HepG2 (cell line): ENCODE results near the gene SYNE2. TPM values are rescaled to one million over a fixed set of nuclear protein-coding genes. Genes with fewer than 3 reads are reported as not detected.

ENCODE experiments used
- ATAC-seq: fragments of 200-7000 bp; cut with Tn5 transposase; 3 replicates; pipeline ENCODE4 v1.9.1; 2020; ENCODE audit warnings: mild to moderate bottlenecking, moderate library complexity
- BruUV-seq: library from RNA; stranded (reverse); fragments of 400-500 nt; replicated peaks from 2 replicates; lab custom pipeline; 2021; lab: Mats Ljungman, UMichigan
- CTCF ChIA-PET: fragments of 300-600 bp; formaldehyde crosslinking; extraction: SDS; loops from one replicate; lab custom pipeline; 2021; ENCODE audit warnings: low total read pairs, inconsistent platforms, low intra/inter-chr PET ratio; lab: Yijun Ruan, JAX
- POLR2A ChIA-PET: fragments of 350-600 bp; sonication (Branson Sonifier 250); formaldehyde crosslinking; loops from one replicate; lab custom pipeline; 2020; ENCODE audit warnings: antibody characterized with exemption, inconsistent platforms; lab: Yijun Ruan, JAX
- DNase-seq: peaks from one replicate; pipeline ENCODE4 v3.0.0-alpha.2; 2015; ENCODE audit warnings: low spot score
- FAIRE-seq: peaks from 3 replicates; lab custom pipeline; 2011; peaks lifted over from hg19 to GRCh38; lab: Jason Lieb, UNC
- H2AFZ ChIP-seq: one replicate; pipeline ENCODE4 v1.6.1; 2011; ENCODE audit warnings: low read length, inconsistent platforms
- H3K27ac ChIP-seq: fragments of 300-600 bp; 3 replicates; pipeline ENCODE4 v1.8.0; 2011; ENCODE audit warnings: mixed run types, mild to moderate bottlenecking, mixed read lengths, low read length, inconsistent platforms; ENCODE audit not compliant: insufficient read depth; ENCODE audit errors: extremely low read length
- H3K27me3 ChIP-seq, 2 experiments: fragments of 200-600 bp in 1 of 2; 2 replicates in 1 of 2; 3 replicates in 1 of 2; pipeline versions ENCODE4 v1.6.0 to v1.8.0; 2011; ENCODE audit warnings: low read length in 2 of 2, mild to moderate bottlenecking in 2 of 2, moderate library complexity in 2 of 2, inconsistent platforms in 1 of 2; ENCODE audit not compliant: insufficient read depth in 2 of 2, control insufficient read depth in 1 of 2
- H3K36me3 ChIP-seq, 2 experiments: fragments of 200-600 bp in 1 of 2; replicated peaks in 1 of 2; 2 replicates in 1 of 2; 3 replicates in 1 of 2; pipeline versions ENCODE4 v1.5.1 to v1.8.0; 2011; ENCODE audit warnings: low read length in 2 of 2, inconsistent platforms in 1 of 2; ENCODE audit not compliant: insufficient read depth in 2 of 2, control insufficient read depth in 1 of 2
- H3K4me1 ChIP-seq: 2 replicates; pipeline ENCODE4 v1.5.1; 2012; ENCODE audit warnings: low read length, inconsistent platforms; ENCODE audit not compliant: insufficient read depth
- H3K4me2 ChIP-seq: 2 replicates; pipeline ENCODE4 v1.6.0; 2011; ENCODE audit warnings: low read depth, low read length, inconsistent platforms
- H3K4me3 ChIP-seq, 3 experiments: fragments of 200-600 bp in 1 of 3; sonication (generic), shearing (Covaris generic) in 1 of 3; replicated peaks in 1 of 3; 2 replicates each; pipeline ENCODE4 v1.5.1; 2011 to 2016; ENCODE audit warnings: low read length in 3 of 3, inconsistent platforms in 2 of 3, low read depth in 2 of 3, mild to moderate bottlenecking in 2 of 3, control low read depth in 1 of 3, mixed read lengths in 1 of 3; ENCODE audit not compliant: insufficient read depth in 1 of 3
- H3K79me2 ChIP-seq: one replicate; pipeline ENCODE4 v1.6.1; 2011; ENCODE audit warnings: low read length, inconsistent platforms; ENCODE audit not compliant: insufficient read depth
- H3K9ac ChIP-seq: 2 replicates; pipeline ENCODE4 v1.6.0; 2011; ENCODE audit warnings: mild to moderate bottlenecking, low read depth, low read length, inconsistent platforms; ENCODE audit not compliant: insufficient read depth
- H3K9me3 ChIP-seq: 2 replicates; pipeline ENCODE4 v1.5.1; 2012; ENCODE audit warnings: mild to moderate bottlenecking, low read length
- H4K20me1 ChIP-seq: 2 replicates; pipeline ENCODE4 v1.6.0; 2011; ENCODE audit warnings: inconsistent platforms, mild to moderate bottlenecking, low read length, moderate library complexity; ENCODE audit not compliant: insufficient read depth
- ARID2 ChIP-seq: sonication (generic); formaldehyde crosslinking; IDR thresholded peaks from 2 replicates; pipeline ENCODE4 v1.8.1; 2022; ENCODE audit warnings: mild to moderate bottlenecking, missing genetic modification reagents, borderline replicate concordance
- DRAP1 ChIP-seq: IDR thresholded peaks from 2 replicates; pipeline ENCODE4 v1.6.1; 2016; ENCODE audit warnings: missing genetic modification reagents, missing compliant biosample characterization
- GTF3A ChIP-seq: sonication (generic); formaldehyde crosslinking; conservative IDR thresholded peaks from 2 replicates; pipeline ENCODE4 v1.4.0; 2020; ENCODE audit warnings: mild to moderate bottlenecking, missing genetic modification reagents
- HIVEP1 ChIP-seq: sonication (generic); formaldehyde crosslinking; IDR thresholded peaks from 2 replicates; pipeline ENCODE4 v1.4.0; 2020; ENCODE audit warnings: mild to moderate bottlenecking, missing genetic modification reagents
- RARA ChIP-seq: IDR thresholded peaks from 2 replicates; pipeline ENCODE4 v1.6.1; 2016; ENCODE audit warnings: missing genetic modification reagents, missing compliant biosample characterization
- SNAPC2 ChIP-seq: sonication (generic); formaldehyde crosslinking; IDR thresholded peaks from 2 replicates; pipeline ENCODE4 v1.8.1; 2022; ENCODE audit warnings: mild to moderate bottlenecking, missing genetic modification reagents
- SP1 ChIP-seq, 2 experiments: fragments of 450-650 bp in 1 of 2; sonication (generic) in 1 of 2; formaldehyde crosslinking in 1 of 2; IDR thresholded peaks; 2 replicates each; pipeline versions ENCODE4 v1.4.0 to v1.6.1; 2016 to 2020; ENCODE audit warnings: missing genetic modification reagents in 1 of 2
- SP5 ChIP-seq: IDR thresholded peaks from 2 replicates; pipeline ENCODE4 v1.6.1; 2016; ENCODE audit warnings: low read depth, borderline replicate concordance
- TAF15 ChIP-seq: fragments of 200-400 bp; formaldehyde crosslinking; IDR thresholded peaks from one replicate; pipeline ENCODE4 v1.6.1; 2018; ENCODE audit warnings: mild to moderate bottlenecking, low read depth, low read length; ENCODE audit not compliant: poor library complexity, severe bottlenecking
- TCF12 ChIP-seq, 2 experiments: fragments of 450-650 bp in 1 of 2; sonication (generic) in 1 of 2; formaldehyde crosslinking in 1 of 2; IDR thresholded peaks; 2 replicates each; pipeline versions ENCODE4 v1.6.1 to v1.8.0; 2017 to 2022; ENCODE audit warnings: antibody characterized with exemption in 1 of 2, mild to moderate bottlenecking in 1 of 2, missing genetic modification reagents in 1 of 2, moderate library complexity in 1 of 2
- ZNF460 ChIP-seq: sonication (generic); formaldehyde crosslinking; IDR thresholded peaks from 2 replicates; pipeline ENCODE4 v1.5.1; 2020; ENCODE audit warnings: missing genetic modification reagents, mild to moderate bottlenecking, borderline replicate concordance
- ZNF652 ChIP-seq: IDR thresholded peaks from 2 replicates; pipeline ENCODE4 v1.6.1; 2016; ENCODE audit warnings: low read depth, borderline replicate concordance
- ZNF772 ChIP-seq: sonication (generic); formaldehyde crosslinking; IDR thresholded peaks from 2 replicates; pipeline ENCODE4 v1.5.0; 2020; ENCODE audit warnings: mild to moderate bottlenecking, missing genetic modification reagents
- WGBS: methylation state at CpG from one replicate; pipeline ENCODE4 v1.1.6; 2017; ENCODE audit warnings: low lambda C conversion rate; 5-methylcytosine and 5-hydroxymethylcytosine counted together
- in situ Hi-C: cut with HindIII; loops from 2 replicates; pipeline ENCODE4 v1.10.0; 2017; ENCODE audit warnings: low pct_unique_long_range_greater_than_20kb; ENCODE audit not compliant: extremely low pct_ligation_motif_present
- intact Hi-C: fragments of 100-400 bp; cut with micrococcal nuclease; formaldehyde crosslinking; loops from one replicate; pipeline ENCODE4 v1.10.0; 2022; ENCODE audit not compliant: unreplicated experiment
- polyA plus RNA-seq, 8 experiments: library from polyadenylated mRNA; depleted of rRNA in 3 of 8; stranded (reverse) in 7 of 8; unstranded in 1 of 8; fragments of >200 nt; fragmentation: Illumina TruSeq in 4 of 8; extraction: Trizol in 4 of 8; gene quantifications; 2 replicates each; pipeline versions ENCODE4 v1.2.1 to v1.2.3, GENCODE V29; 2011 to 2016; ENCODE audit warnings: low read depth in 4 of 8, missing spikeins in 1 of 8, mixed read lengths in 1 of 8; ENCODE audit not compliant: insufficient read depth in 1 of 8
- total RNA-seq, 5 experiments: library from RNA; depleted of rRNA; stranded (reverse); fragments of >200 nt; fragmentation: Illumina TruSeq; extraction: Trizol; gene quantifications; 2 replicates each; pipeline ENCODE4 v1.2.3, GENCODE V29; 2016; ENCODE audit warnings: low read depth in 1 of 5
- TF ChIP-seq, protein P1 (sequence below): sonication (generic); formaldehyde crosslinking; IDR thresholded peaks from 2 replicates; pipeline ENCODE4 v1.5.0; 2020; ENCODE audit warnings: mild to moderate bottlenecking, missing genetic modification reagents

Gene SYNE2
- total and polyA plus RNA-seq, 2 of the 13 experiments (the other 11 are each of a cell fraction or from before 2014, with no cell fraction given), result 6.2 to 13.3 TPM

GRCh38 chr14:64008016-64008415 is 155.2 kb downstream of the SYNE2 start:
- Histone ChIP-seq H3K36me3 (no peaks in the 10 kb centered on the region), H2AFZ (no peak overlapping the region), H3K4me3 (no peak overlapping the region), H3K4me2 (no peak overlapping the region), H3K9ac (no peak overlapping the region), H3K4me1 (peaks cover 16% of the 10 kb centered on the region), H3K9me3 (no peaks in the 10 kb centered on the region), H3K79me2 (no peaks in the 10 kb centered on the region), H3K27me3 (no peaks in the 10 kb centered on the region), H3K27ac (no peak overlapping the region), H4K20me1 (no peaks in the 10 kb centered on the region)
- no TSS peak for BruUV-seq
- no peak for TF ChIP-seq TCF12 (IDR thresholded peaks at IDR 0.05)
- TF ChIP-seq TCF12 (CRISPR knock-in tag; IDR thresholded peaks at IDR 0.05), result no peak
- no peak for TF ChIP-seq DRAP1 (CRISPR knock-in tag)
- TF ChIP-seq ARID2 (CRISPR knock-in tag), result no peak
- no peak for TF ChIP-seq SP5 (CRISPR knock-in tag)
- TF ChIP-seq ZNF772 (CRISPR knock-in tag), result no peak
- TF ChIP-seq, protein P1, sequence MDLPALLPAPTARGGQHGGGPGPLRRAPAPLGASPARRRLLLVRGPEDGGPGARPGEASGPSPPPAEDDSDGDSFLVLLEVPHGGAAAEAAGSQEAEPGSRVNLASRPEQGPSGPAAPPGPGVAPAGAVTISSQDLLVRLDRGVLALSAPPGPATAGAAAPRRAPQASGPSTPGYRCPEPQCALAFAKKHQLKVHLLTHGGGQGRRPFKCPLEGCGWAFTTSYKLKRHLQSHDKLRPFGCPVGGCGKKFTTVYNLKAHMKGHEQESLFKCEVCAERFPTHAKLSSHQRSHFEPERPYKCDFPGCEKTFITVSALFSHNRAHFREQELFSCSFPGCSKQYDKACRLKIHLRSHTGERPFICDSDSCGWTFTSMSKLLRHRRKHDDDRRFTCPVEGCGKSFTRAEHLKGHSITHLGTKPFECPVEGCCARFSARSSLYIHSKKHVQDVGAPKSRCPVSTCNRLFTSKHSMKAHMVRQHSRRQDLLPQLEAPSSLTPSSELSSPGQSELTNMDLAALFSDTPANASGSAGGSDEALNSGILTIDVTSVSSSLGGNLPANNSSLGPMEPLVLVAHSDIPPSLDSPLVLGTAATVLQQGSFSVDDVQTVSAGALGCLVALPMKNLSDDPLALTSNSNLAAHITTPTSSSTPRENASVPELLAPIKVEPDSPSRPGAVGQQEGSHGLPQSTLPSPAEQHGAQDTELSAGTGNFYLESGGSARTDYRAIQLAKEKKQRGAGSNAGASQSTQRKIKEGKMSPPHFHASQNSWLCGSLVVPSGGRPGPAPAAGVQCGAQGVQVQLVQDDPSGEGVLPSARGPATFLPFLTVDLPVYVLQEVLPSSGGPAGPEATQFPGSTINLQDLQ (CRISPR knock-in tag), result no peak
- no peak for TF ChIP-seq SP1 (IDR thresholded peaks at IDR 0.05)
- no peak for TF ChIP-seq SP1 (CRISPR knock-in tag; IDR thresholded peaks at IDR 0.05)
- TF ChIP-seq RARA (CRISPR knock-in tag), result no peak
- TF ChIP-seq ZNF652 (CRISPR knock-in tag), result no peak
- TF ChIP-seq GTF3A (CRISPR knock-in tag), result no peak
- no peak for TF ChIP-seq HIVEP1 (CRISPR knock-in tag)
- no peak for TF ChIP-seq TAF15
- TF ChIP-seq SNAPC2 (CRISPR knock-in tag), result no peak
- no peak for TF ChIP-seq ZNF460 (CRISPR knock-in tag)
- POLR2A ChIA-PET, result no interaction called here
- in situ Hi-C loops (loop anchor here (25.0 kb wide), 1 partner anchor 279 kb away; the partner anchor contains the start of gene ESR2), intact Hi-C loops (no loop called here)
- no peak for FAIRE-seq
- WGBS, result 100% methylated on average over 2 of the region's 2 CpGs
- CTCF ChIA-PET, result no interaction called here
- no peak for DNase-seq
- ATAC-seq, result no peak
